ENCODE data around the gene CBR4. TPM values are rescaled to one million over a fixed set of nuclear protein-coding genes. Genes with fewer than 3 reads are reported as not detected.

Gene CBR4
- polyA plus RNA-seq (2012; ENCODE audit: insufficient read length, low read depth): 3.3 TPM

- no peak for TF ChIP-seq REST (IDR thresholded peaks at IDR 0.05; ENCODE audit: insufficient read depth in 1 of 2, low read depth in 2 of 2, low read length in 2 of 2)
- TF ChIP-seq SIN3A (IDR thresholded peaks at IDR 0.05; ENCODE audit: borderline replicate concordance, insufficient read depth, low read length): no peak
- peak; percentile 81; the same call in 1 of the 2 replicates for TF ChIP-seq TAF1 (IDR thresholded peaks at IDR 0.05; ENCODE audit: borderline replicate concordance, insufficient read depth, low read length)
- TF ChIP-seq POLR2AphosphoS5 (IDR thresholded peaks at IDR 0.05; ENCODE audit: low read depth, low read length): peak; percentile 91
- TF ChIP-seq FOXP2 (optimal IDR thresholded peaks at IDR 0.05; ENCODE audit: borderline replicate concordance, extremely low read depth, extremely low read length, insufficient read depth): peak; percentile 33
Observed at GRCh38 chr4:169010125-169011023, at the start of gene CBR4. Gene CBR4 (minus strand): TSS chr4:169010255. CDS start chr4:169010089, 166 bp downstream.

DNA sequence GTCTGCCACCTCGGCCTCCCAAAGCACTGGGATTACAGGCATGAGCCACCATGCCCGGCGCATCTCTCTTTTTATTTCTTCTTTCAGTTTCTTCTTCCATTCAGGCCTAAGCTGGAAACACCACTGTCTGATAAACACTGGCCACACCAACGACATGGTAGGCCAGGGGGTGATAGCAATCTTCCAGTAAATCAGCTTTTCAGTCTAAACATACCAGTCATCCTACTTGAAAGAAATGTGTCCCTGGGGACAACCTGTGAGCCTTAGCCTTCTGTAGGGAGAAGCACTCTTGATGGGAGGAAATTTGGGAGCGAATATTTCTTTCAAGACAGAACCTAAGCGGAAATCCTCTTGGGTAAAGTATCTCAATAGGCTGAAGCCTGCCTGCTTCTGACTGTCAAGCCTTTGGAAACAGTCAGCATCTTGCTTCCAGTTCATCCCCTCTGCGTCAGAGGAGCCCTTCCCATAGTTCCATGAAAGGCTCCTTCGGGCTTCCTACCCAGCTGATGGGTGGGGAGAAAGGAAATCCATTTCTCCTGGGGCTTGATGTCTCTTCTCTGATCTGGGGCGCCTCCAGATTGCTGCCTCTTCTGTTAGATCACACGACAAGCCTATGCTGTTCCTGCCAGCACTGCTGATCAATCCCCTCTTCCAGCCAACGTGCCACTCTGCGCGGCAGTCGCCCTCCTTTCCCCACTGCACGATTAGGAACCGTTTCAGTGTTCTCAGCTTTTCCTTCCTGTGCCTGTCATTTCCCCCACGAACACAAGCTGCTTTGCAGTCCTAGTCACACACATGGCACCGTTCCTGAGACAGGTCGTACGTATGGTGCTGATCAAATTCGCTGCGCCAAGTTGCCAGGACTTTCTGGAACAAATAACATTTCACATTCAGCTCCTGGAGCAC lies 49.5 kb upstream of the CBR4 start:
- no peak for TF ChIP-seq REST (IDR thresholded peaks at IDR 0.05; ENCODE audit: insufficient read depth in 1 of 2, low read depth in 2 of 2, low read length in 2 of 2)
- TF ChIP-seq FOXP2 (optimal IDR thresholded peaks at IDR 0.05; ENCODE audit: borderline replicate concordance, extremely low read depth, extremely low read length, insufficient read depth): no peak
- TF ChIP-seq TAF1 (IDR thresholded peaks at IDR 0.05; ENCODE audit: borderline replicate concordance, insufficient read depth, low read length): no peak
- no peak for TF ChIP-seq SIN3A (IDR thresholded peaks at IDR 0.05; ENCODE audit: borderline replicate concordance, insufficient read depth, low read length)

DNA sequence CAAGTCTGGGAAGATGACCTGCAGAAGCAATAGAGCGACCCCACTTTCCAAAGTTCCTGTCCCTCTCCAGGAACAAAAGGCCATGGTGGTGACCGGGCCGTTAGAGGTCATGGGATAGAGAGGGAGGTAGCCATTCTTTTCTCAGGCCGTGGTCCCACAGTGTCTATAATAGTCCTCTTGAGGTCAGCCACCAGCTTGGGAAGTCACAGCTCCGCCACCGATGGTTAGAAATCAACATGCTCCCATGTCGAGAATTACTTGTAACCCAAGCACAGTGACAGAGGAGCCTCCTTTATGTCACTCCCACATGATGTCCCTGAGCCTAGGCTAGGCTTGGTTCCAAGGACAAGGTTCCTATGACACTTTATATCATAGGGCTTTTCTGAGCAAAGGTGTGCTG lies 48.3 kb upstream of the CBR4 start:
- TF ChIP-seq SIN3A (IDR thresholded peaks at IDR 0.05; ENCODE audit: borderline replicate concordance, insufficient read depth, low read length) (no peak), FOXP2 (optimal IDR thresholded peaks at IDR 0.05; ENCODE audit: borderline replicate concordance, extremely low read depth, extremely low read length, insufficient read depth) (no peak), POLR2AphosphoS5 (IDR thresholded peaks at IDR 0.05; ENCODE audit: low read depth, low read length) (no peak), TAF1 (IDR thresholded peaks at IDR 0.05; ENCODE audit: borderline replicate concordance, insufficient read depth, low read length) (no peak), REST (IDR thresholded peaks at IDR 0.05; ENCODE audit: insufficient read depth in 1 of 2, low read depth in 2 of 2, low read length in 2 of 2) (no peak)

GRCh38 chr4:169054879-169055278 lies 44.8 kb upstream of the CBR4 start:
- TF ChIP-seq REST (IDR thresholded peaks at IDR 0.05; ENCODE audit: insufficient read depth in 1 of 2, low read depth in 2 of 2, low read length in 2 of 2): no peak
